H1 (cell line): ENCODE data around the gene PAAF1. TPM values are rescaled to one million over a fixed set of nuclear protein-coding genes. Genes with fewer than 3 reads are reported as not detected.

Experiments used
- CTCF ChIA-PET: fragments of 300-600 bp; sonication (Branson Sonifier 250); formaldehyde crosslinking; loops from one replicate; lab custom pipeline; 2021; ENCODE audit not compliant: partially characterized antibody; lab: Charles Lee
- POLR2A ChIA-PET: fragments of 300-600 bp; sonication (Branson Sonifier 250); formaldehyde crosslinking; loops from one replicate; lab custom pipeline; 2021; ENCODE audit warnings: inconsistent platforms; ENCODE audit not compliant: partially characterized antibody; lab: Charles Lee
- DNase-seq, 2 experiments: peaks; one replicate each; pipeline versions ENCODE4 v3.0.0 to v3.0.0-alpha.2; 2010 to 2022; ENCODE audit warnings: low spot score in 2 of 2, low read depth in 1 of 2, mixed read lengths in 1 of 2
- FAIRE-seq: peaks from 2 replicates; lab custom pipeline; 2011; peaks lifted over from hg19 to GRCh38; lab: Jason Lieb, UNC
- H2AFZ ChIP-seq: 2 replicates; pipeline ENCODE4 v1.8.1; 2012; ENCODE audit warnings: low read length, inconsistent platforms
- H2AK5ac ChIP-seq: 2 replicates; pipeline ENCODE4 v1.6.1; 2013; ENCODE audit warnings: low read depth, low read length
- H2BK120ac ChIP-seq: replicated peaks from 2 replicates; pipeline ENCODE3; 2013; ENCODE audit warnings: low read depth, low read length, inconsistent platforms
- H2BK12ac ChIP-seq: 2 replicates; pipeline ENCODE4 v1.6.1; 2013; ENCODE audit warnings: low read depth, low read length
- H2BK15ac ChIP-seq: 2 replicates; pipeline ENCODE4 v1.6.1; 2013; ENCODE audit warnings: low read length
- H2BK20ac ChIP-seq: 2 replicates; pipeline ENCODE4 v1.6.1; 2013; ENCODE audit warnings: low read length
- H2BK5ac ChIP-seq: 2 replicates; pipeline ENCODE4 v1.6.1; 2013; ENCODE audit warnings: low read depth, low read length
- H3K14ac ChIP-seq: 2 replicates; pipeline ENCODE4 v1.6.1; 2013; ENCODE audit warnings: inconsistent platforms; ENCODE audit not compliant: insufficient read length
- H3K18ac ChIP-seq: 2 replicates; pipeline ENCODE4 v1.6.1; 2013; ENCODE audit warnings: low read length; ENCODE audit errors: extremely low read depth
- H3K23ac ChIP-seq: 2 replicates; pipeline ENCODE4 v1.6.1; 2013; ENCODE audit warnings: inconsistent platforms; ENCODE audit not compliant: insufficient read length
- H3K23me2 ChIP-seq: 2 replicates; pipeline ENCODE4 v1.6.1; 2013; ENCODE audit warnings: low read depth, low read length
- H3K27ac ChIP-seq: 2 replicates; pipeline ENCODE4 v1.6.1; 2011; ENCODE audit warnings: low read depth, low read length, inconsistent platforms
- H3K27me3 ChIP-seq, 4 experiments: replicated peaks in 1 of 4; 1 replicate in 1 of 4; 2 replicates in 3 of 4; pipeline versions ENCODE4 v1.6.1 to v1.8.1; 2011 to 2013; ENCODE audit warnings: low read length in 3 of 4, mild to moderate bottlenecking in 3 of 4, inconsistent platforms in 2 of 4, mixed read lengths in 2 of 4, moderate library complexity in 1 of 4; ENCODE audit not compliant: control insufficient read depth in 3 of 4, insufficient read depth in 3 of 4; ENCODE audit errors: extremely low read depth in 1 of 4
- H3K36me3 ChIP-seq, 4 experiments: 2 replicates each; pipeline versions ENCODE4 v1.6.1 to v1.8.1; 2011 to 2013; ENCODE audit warnings: mild to moderate bottlenecking in 4 of 4, low read length in 3 of 4, moderate library complexity in 2 of 4, control low read depth in 1 of 4, inconsistent platforms in 1 of 4; ENCODE audit not compliant: insufficient read depth in 4 of 4, control insufficient read depth in 2 of 4
- H3K4ac ChIP-seq: replicated peaks from 2 replicates; pipeline ENCODE3; 2013; ENCODE audit warnings: low read length, low read depth, mixed read lengths, inconsistent platforms; ENCODE audit not compliant: insufficient read length
- H3K4me1 ChIP-seq, 4 experiments: replicated peaks in 1 of 4; 1 replicate in 1 of 4; 2 replicates in 3 of 4; pipeline versions ENCODE4 v1.6.1 to v1.8.1; 2011 to 2013; ENCODE audit warnings: low read length in 3 of 4, inconsistent platforms in 2 of 4, mixed read lengths in 1 of 4; ENCODE audit not compliant: insufficient read depth in 4 of 4, control insufficient read depth in 3 of 4
- H3K4me2 ChIP-seq, 2 experiments: 2 replicates each; pipeline versions ENCODE4 v1.6.1 to v1.8.1; 2011 to 2013; ENCODE audit warnings: low read depth in 2 of 2, low read length in 2 of 2, control low read depth in 1 of 2, inconsistent platforms in 1 of 2, mild to moderate bottlenecking in 1 of 2; ENCODE audit not compliant: insufficient read depth in 1 of 2
- H3K4me3 ChIP-seq, 4 experiments: fragments of 200-600, 300-600 bp in 1 of 4; sonication (generic), shearing (Covaris generic), sonication (Bioruptor Twin) in 1 of 4; 2 replicates each; pipeline versions ENCODE4 v1.5.1 to v1.8.1; 2011 to 2016; ENCODE audit warnings: low read length in 4 of 4, low read depth in 3 of 4, control low read depth in 2 of 4, inconsistent platforms in 2 of 4, mild to moderate bottlenecking in 2 of 4, mixed read lengths in 1 of 4, moderate library complexity in 1 of 4; ENCODE audit not compliant: insufficient read depth in 2 of 4; ENCODE audit errors: extremely low read depth in 1 of 4
- H3K56ac ChIP-seq: replicated peaks from 2 replicates; pipeline ENCODE3; 2013; ENCODE audit warnings: low read depth, mild to moderate bottlenecking, mixed read lengths, low read length, inconsistent platforms; ENCODE audit not compliant: insufficient read length
- H3K79me1 ChIP-seq: 2 replicates; pipeline ENCODE4 v1.6.1; 2013; ENCODE audit warnings: low read depth, low read length, control low read depth
- H3K79me2 ChIP-seq, 2 experiments: 2 replicates each; pipeline versions ENCODE4 v1.6.1 to v1.8.1; 2012 to 2013; ENCODE audit warnings: low read length in 2 of 2, mild to moderate bottlenecking in 2 of 2, inconsistent platforms in 1 of 2; ENCODE audit not compliant: insufficient read depth in 2 of 2, control insufficient read depth in 1 of 2
- H3K9ac ChIP-seq, 4 experiments: replicated peaks in 1 of 4; 1 replicate in 1 of 4; 2 replicates in 3 of 4; pipeline versions ENCODE4 v1.6.1 to v1.8.1; 2011 to 2013; ENCODE audit warnings: low read depth in 3 of 4, low read length in 3 of 4, control low read depth in 2 of 4, mild to moderate bottlenecking in 2 of 4, moderate library complexity in 2 of 4, inconsistent platforms in 1 of 4; ENCODE audit errors: extremely low read depth in 1 of 4
- H3K9me3 ChIP-seq, 2 experiments: 2 replicates each; pipeline versions ENCODE4 v1.6.1 to v1.8.1; 2012 to 2013; ENCODE audit warnings: mild to moderate bottlenecking in 2 of 2, moderate library complexity in 2 of 2, control low read depth in 1 of 2, inconsistent platforms in 1 of 2, low read depth in 1 of 2, low read length in 1 of 2, mixed read lengths in 1 of 2; ENCODE audit not compliant: insufficient read depth in 2 of 2
- H4K20me1 ChIP-seq, 2 experiments: replicated peaks in 1 of 2; 2 replicates each; pipeline versions ENCODE3 to v1.8.1; 2011 to 2013; ENCODE audit warnings: inconsistent platforms in 2 of 2, low read length in 2 of 2, mild to moderate bottlenecking in 1 of 2; ENCODE audit not compliant: insufficient read depth in 2 of 2, control insufficient read depth in 1 of 2
- H4K5ac ChIP-seq: 2 replicates; pipeline ENCODE4 v1.6.1; 2013; ENCODE audit warnings: low read length, low read depth, mixed read lengths, inconsistent platforms; ENCODE audit not compliant: insufficient read length
- H4K8ac ChIP-seq: 2 replicates; pipeline ENCODE4 v1.8.0; 2013; ENCODE audit warnings: mild to moderate bottlenecking, moderate library complexity, low read length, inconsistent platforms; ENCODE audit not compliant: insufficient read depth; ENCODE audit errors: extremely low read depth
- H4K91ac ChIP-seq: replicated peaks from 2 replicates; pipeline ENCODE3; 2013; ENCODE audit warnings: low read length, mixed read lengths, inconsistent platforms; ENCODE audit not compliant: insufficient read length
- BRCA1 ChIP-seq: IDR thresholded peaks from 2 replicates; pipeline ENCODE4 v1.6.1; 2012; ENCODE audit warnings: low read depth, low read length, improper control_type of control experiment
- CBX8 ChIP-seq: fragments of 300-800, 300-1000 bp; sonication (generic); IDR thresholded peaks from 2 replicates; pipeline ENCODE4 v1.7.1; 2016; ENCODE audit warnings: low read depth, low read length, borderline replicate concordance
- EGR1 ChIP-seq: IDR thresholded peaks from 2 replicates; pipeline ENCODE4 v1.6.1; 2011; ENCODE audit warnings: low read depth, low read length, borderline replicate concordance
- EP300 ChIP-seq, 2 experiments: IDR thresholded peaks; 1 replicate in 1 of 2; 2 replicates in 1 of 2; pipeline ENCODE4 v1.6.1; 2011 to 2012; ENCODE audit warnings: low read depth in 2 of 2, low read length in 2 of 2, mild to moderate bottlenecking in 2 of 2, borderline replicate concordance in 1 of 2, inconsistent platforms in 1 of 2, moderate library complexity in 1 of 2
- GTF2F1 ChIP-seq: IDR thresholded peaks from 2 replicates; pipeline ENCODE4 v1.6.1; 2012; ENCODE audit warnings: low read depth, low read length, improper control_type of control experiment, borderline replicate concordance
- KDM1A ChIP-seq: fragments of 200-600, 300-600 bp; sonication (generic); IDR thresholded peaks from 2 replicates; pipeline ENCODE4 v1.7.1; 2016; ENCODE audit warnings: mild to moderate bottlenecking, low read length, borderline replicate concordance
- KDM5A ChIP-seq: fragments of 200-600 bp; IDR thresholded peaks from 2 replicates; pipeline ENCODE4 v1.7.1; 2012; ENCODE audit warnings: mild to moderate bottlenecking, low read length, inconsistent platforms, mixed read lengths
- POU5F1 ChIP-seq: IDR thresholded peaks from 2 replicates; pipeline ENCODE4 v1.6.1; 2011; ENCODE audit warnings: low read depth, mild to moderate bottlenecking, low read length, moderate library complexity
- RAD21 ChIP-seq, 2 experiments: IDR thresholded peaks in 1 of 2; conservative IDR thresholded peaks in 1 of 2; 2 replicates each; pipeline ENCODE4 v1.6.1; 2011; ENCODE audit warnings: low read depth in 2 of 2, low read length in 2 of 2, improper control_type of control experiment in 1 of 2, inconsistent platforms in 1 of 2, mild to moderate bottlenecking in 1 of 2, moderate library complexity in 1 of 2
- RFX5 ChIP-seq: IDR thresholded peaks from 2 replicates; pipeline ENCODE4 v1.6.1; 2011; ENCODE audit warnings: low read depth, low read length, improper control_type of control experiment, borderline replicate concordance
- SIX5 ChIP-seq: IDR thresholded peaks from 2 replicates; pipeline ENCODE4 v1.6.1; 2011; ENCODE audit warnings: mild to moderate bottlenecking, low read depth, low read length
- SP4 ChIP-seq: IDR thresholded peaks from 2 replicates; pipeline ENCODE4 v1.6.1; 2012; ENCODE audit warnings: low read length, inconsistent platforms
- USF2 ChIP-seq: IDR thresholded peaks from 2 replicates; pipeline ENCODE4 v1.6.1; 2011; ENCODE audit warnings: low read length, improper control_type of control experiment
- WGBS, 2 experiments: shearing (Covaris generic) in 1 of 2; methylation state at CpG; one replicate each; pipeline versions ENCODE4 v1.1.6 to v1.1.7; 2013 to 2015; ENCODE audit warnings: low lambda C conversion rate in 2 of 2, mixed read lengths in 2 of 2, inconsistent platforms in 1 of 2, low coverage in 1 of 2, missing lambda C conversion rate in 1 of 2; ENCODE audit not compliant: insufficient replicate concordance in 2 of 2, insufficient coverage in 1 of 2, insufficient read length in 1 of 2; ENCODE audit errors: extremely low coverage in 1 of 2, missing lambda C conversion rate in 1 of 2; 5-methylcytosine and 5-hydroxymethylcytosine counted together
- polyA plus RNA-seq, 7 experiments: library from polyadenylated mRNA; depleted of rRNA in 3 of 7; stranded (reverse) in 5 of 7; unstranded in 2 of 7; fragments of >200 nt in 5 of 7; fragments of 200-250 nt in 2 of 7; gene quantifications; 1 replicate in 5 of 7; 2 replicates in 1 of 7; 4 replicates in 1 of 7; pipeline versions ENCODE4 v1.2.1 to v1.2.3, GENCODE V29; 2011 to 2013; ENCODE audit warnings: missing spikeins in 2 of 7, mixed read lengths in 2 of 7
- total RNA-seq: library from RNA; stranded (reverse); fragmentation: NEBNext Ultra II Directional; extraction: Animal tissue kit (Norgen Biotek cat#: 25700); gene quantifications from 2 replicates; pipeline ENCODE4 v1.2.1, GENCODE V29; 2021

PAAF1 gene
- total and polyA plus RNA-seq, 2 of the 8 experiments (the other 6 are each of a cell fraction or from before 2014, with no cell fraction given) = 24.4 to 28.8 TPM

DNA sequence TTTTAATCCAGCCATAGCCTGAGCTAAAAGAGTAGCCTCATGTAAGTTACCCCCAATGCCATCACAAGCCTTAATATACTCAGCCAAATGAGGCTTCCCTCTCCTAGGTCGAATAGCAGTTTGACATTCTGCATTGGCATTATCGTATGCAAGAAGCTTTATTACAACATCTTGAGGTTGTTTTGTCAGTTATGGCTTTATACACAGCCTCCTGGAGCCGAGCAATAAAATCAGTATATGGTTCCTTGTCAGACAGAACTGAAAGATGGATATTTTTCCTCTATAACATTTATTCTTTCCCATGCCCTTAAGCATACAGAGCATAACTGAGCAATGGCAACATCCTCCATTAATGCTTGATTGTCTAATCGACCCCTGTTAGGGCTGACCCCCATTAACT is 68.6 kb downstream of the PAAF1 start:
- Histone ChIP-seq H3K14ac (no peak overlapping the region), H4K91ac (no peak overlapping the region), H3K36me3 (no peaks in the 10 kb centered on the region; a peak in 1 of 8 replicates), H3K18ac (no peak overlapping the region), H3K27ac (no peak overlapping the region), H3K4me2 (no peak overlapping the region), H2BK12ac (no peak overlapping the region), H2BK20ac (no peak overlapping the region), H3K79me1 (no peaks in the 10 kb centered on the region), H2AFZ (no peak overlapping the region), H2BK15ac (no peak overlapping the region), H3K4ac (no peak overlapping the region), H3K27me3 (no peaks in the 10 kb centered on the region), H3K79me2 (no peaks in the 10 kb centered on the region), H4K5ac (no peak overlapping the region), H3K4me1 (no peaks in the 10 kb centered on the region), H2BK120ac (no peak overlapping the region), H2BK5ac (no peak overlapping the region), H3K56ac (no peak overlapping the region), H3K9ac (no peak overlapping the region), H3K23ac (no peak overlapping the region), H2AK5ac (no peak overlapping the region), H3K4me3 (no peak overlapping the region), H3K9me3 (peaks cover 17 to 25% of the 10 kb centered on the region in 2 experiments; a peak in 3 of 4 replicates), H4K20me1 (no peaks in the 10 kb centered on the region), H4K8ac (no peak overlapping the region), H3K23me2 (no peaks in the 10 kb centered on the region)
- CTCF ChIA-PET = interaction anchor here (0.8 to 1.6 kb wide), 4 partner anchors 14 to 466 kb away, joined by 3 to 7 read pairs (median 4); no protein-coding TSS in a partner anchor
- 84% methylated on average over 4 of the region's 4 CpGs; no CpG with 5 or more reads in 1 of the 2 experiments for WGBS, 2 experiments
- DNase-seq (no peak), FAIRE-seq (no peak)
- POLR2A ChIA-PET = interaction anchor here (1.5 to 1.6 kb wide), 2 partner anchors 14 to 216 kb away, joined by 4 read pairs; no protein-coding TSS in a partner anchor
- TF ChIP-seq POU5F1 (no peak), EGR1 (no peak), GTF2F1 (no peak), SIX5 (no peak), EP300 (IDR thresholded peaks at IDR 0.05; ENCODE audit: borderline replicate concordance in 1 of 2, low read depth in 2 of 2, low read length in 2 of 2) (no peak), USF2 (no peak), KDM5A (no peak), SP4 (no peak), RAD21 (IDR thresholded peaks at IDR 0.05 in 1 of 2, conservative IDR thresholded peaks at IDR 0.05 in 1 of 2; ENCODE audit: low read depth in 2 of 2, low read length in 2 of 2) (no peak), CBX8 (no peak), BRCA1 (no peak), KDM1A (no peak), RFX5 (no peak)
